LNCAP (cell line): ENCODE results near the gene KIAA1958.

ENCODE experiments used
- CTCF ChIP-seq: fragments of 450-650 bp; IDR thresholded peaks from 2 replicates; pipeline ENCODE4 v1.5.1; 2017; ENCODE audit warnings: mild to moderate bottlenecking

The KIAA1958 gene

GRCh38 chr9:112558978-112559377, 72.4 kb downstream of the KIAA1958 start:
- no peak for TF ChIP-seq CTCF

GRCh38 chr9:112559629-112560413, 73.2 kb downstream of the KIAA1958 start:
- TF ChIP-seq CTCF: no peak

DNA sequence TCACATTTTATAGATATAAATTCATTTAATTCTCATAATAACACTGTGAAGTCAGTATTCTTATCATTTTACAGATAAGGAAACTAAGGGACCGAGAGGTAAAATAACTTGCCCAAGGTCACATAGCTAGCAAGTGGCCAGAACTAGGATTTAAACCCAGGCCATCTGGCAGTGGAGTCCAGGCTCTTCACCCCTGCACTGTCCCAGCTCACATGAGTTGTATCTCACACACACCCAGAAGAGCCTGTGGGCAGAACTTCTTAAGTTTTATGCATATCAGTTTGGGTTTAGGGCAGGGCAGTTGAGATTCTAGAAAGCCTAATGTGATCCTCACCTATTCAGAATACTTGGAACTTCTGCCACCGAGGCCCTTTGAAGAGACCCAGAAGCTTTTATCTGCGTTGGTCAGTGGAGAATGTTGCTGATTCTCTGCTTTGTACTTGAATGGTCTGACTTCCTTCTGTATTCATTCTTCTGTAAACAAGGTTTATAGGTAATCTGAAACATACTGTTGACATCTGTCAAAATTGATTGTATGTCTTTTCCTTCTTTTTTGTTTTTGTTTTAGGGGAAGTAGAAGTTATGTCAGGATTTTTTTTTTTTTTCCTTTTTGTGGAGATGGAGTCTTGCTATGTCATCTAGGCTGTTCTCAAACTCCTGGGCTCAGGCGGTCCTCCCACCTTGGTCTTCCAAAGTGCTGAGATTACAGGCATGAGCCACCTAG, 75.8 kb downstream of the KIAA1958 start:
- no peak for TF ChIP-seq CTCF

DNA sequence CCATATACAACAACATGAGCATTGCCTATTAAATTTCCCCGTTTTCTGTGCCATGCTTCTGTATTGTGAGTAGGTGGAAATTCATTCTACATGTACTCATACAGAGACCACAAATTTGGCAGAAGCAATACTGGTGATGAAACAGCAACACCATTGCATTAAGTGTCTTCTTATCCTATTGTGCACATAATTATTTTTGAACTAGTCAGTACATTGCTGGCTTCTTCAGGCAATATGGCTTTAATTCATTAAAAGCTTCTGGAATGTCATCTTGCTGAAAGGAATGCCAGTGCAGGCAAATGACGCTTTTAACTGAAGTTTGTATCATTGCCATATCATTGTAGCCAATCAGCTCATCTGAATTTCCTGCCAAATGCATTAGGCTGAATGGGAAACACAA, 82.6 kb downstream of the KIAA1958 start:
- no peak for TF ChIP-seq CTCF

GRCh38 chr9:112570671-112571167, 84.1 kb downstream of the KIAA1958 start:
- no peak for TF ChIP-seq CTCF

GRCh38 chr9:112571624-112572355, 85.2 kb downstream of the KIAA1958 start:
- TF ChIP-seq CTCF: no peak

DNA sequence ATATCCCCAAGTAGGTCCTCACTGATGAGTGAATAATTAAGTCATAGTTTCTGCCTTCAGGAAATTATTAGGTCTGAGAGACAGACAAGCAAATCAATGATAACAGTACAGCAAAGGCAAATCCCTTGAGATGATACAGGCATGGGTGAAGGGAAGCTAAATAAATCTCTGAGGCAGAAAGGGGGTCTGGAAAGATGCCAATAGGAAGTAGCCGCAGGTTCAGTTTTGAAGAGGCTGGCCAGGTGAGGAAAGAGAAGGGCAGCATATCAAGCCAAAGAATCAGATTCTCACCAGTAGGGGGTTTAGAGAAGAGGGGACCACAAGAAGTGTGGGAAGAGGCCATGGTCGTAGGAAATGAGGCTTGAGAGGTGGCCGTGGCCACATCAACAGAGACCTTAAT, 85.8 kb downstream of the KIAA1958 start:
- TF ChIP-seq CTCF: no peak
